IMR-90 (cell line): ENCODE data around the gene SEL1L3.

ENCODE experiments used
- CEBPB ChIP-seq: IDR thresholded peaks from 2 replicates; pipeline ENCODE4 v1.6.1; 2012; ENCODE audit warnings: low read depth, low read length, improper control_type of control experiment
- CHD1 ChIP-seq: IDR thresholded peaks from 2 replicates; pipeline ENCODE4 v1.6.1; 2012; ENCODE audit warnings: low read depth, low read length, improper control_type of control experiment
- CTCF ChIP-seq: conservative IDR thresholded peaks from 2 replicates; pipeline ENCODE4 v1.5.1; 2012; ENCODE audit warnings: mild to moderate bottlenecking, low read depth, low read length, improper control_type of control experiment
- ELK1 ChIP-seq: fragments of 150-350 bp; IDR thresholded peaks from 2 replicates; pipeline ENCODE4 v1.6.1; 2016; ENCODE audit warnings: low read depth, mild to moderate bottlenecking, low read length, moderate library complexity, borderline replicate concordance
- MAFK ChIP-seq: IDR thresholded peaks from 2 replicates; pipeline ENCODE4 v1.6.1; 2012; ENCODE audit warnings: low read depth, low read length, improper control_type of control experiment
- MAZ ChIP-seq: IDR thresholded peaks from 2 replicates; pipeline ENCODE4 v1.6.1; 2012; ENCODE audit warnings: low read depth, mild to moderate bottlenecking, low read length, improper control_type of control experiment, moderate library complexity, borderline replicate concordance
- MXI1 ChIP-seq: IDR thresholded peaks from 2 replicates; pipeline ENCODE4 v1.6.1; 2012; ENCODE audit warnings: low read depth, mild to moderate bottlenecking, low read length, moderate library complexity, borderline replicate concordance
- POLR2A ChIP-seq: IDR thresholded peaks from 2 replicates; pipeline ENCODE4 v1.6.1; 2012; ENCODE audit warnings: mild to moderate bottlenecking, low read depth, low read length
- RAD21 ChIP-seq: IDR thresholded peaks from 2 replicates; pipeline ENCODE4 v1.6.1; 2012; ENCODE audit warnings: low read length, improper control_type of control experiment
- RCOR1 ChIP-seq: IDR thresholded peaks from 2 replicates; pipeline ENCODE4 v1.6.1; 2012; ENCODE audit warnings: mild to moderate bottlenecking, low read length, improper control_type of control experiment; ENCODE audit not compliant: insufficient replicate concordance
- RFX5 ChIP-seq: IDR thresholded peaks from 2 replicates; pipeline ENCODE4 v1.8.0; 2012; ENCODE audit warnings: low read depth, mild to moderate bottlenecking, low read length, moderate library complexity
- SMC3 ChIP-seq: fragments of 150-350 bp; IDR thresholded peaks from 2 replicates; pipeline ENCODE4 v1.6.1; 2016; ENCODE audit warnings: low read depth, mild to moderate bottlenecking, antibody characterized with exemption, low read length, moderate library complexity

DNA sequence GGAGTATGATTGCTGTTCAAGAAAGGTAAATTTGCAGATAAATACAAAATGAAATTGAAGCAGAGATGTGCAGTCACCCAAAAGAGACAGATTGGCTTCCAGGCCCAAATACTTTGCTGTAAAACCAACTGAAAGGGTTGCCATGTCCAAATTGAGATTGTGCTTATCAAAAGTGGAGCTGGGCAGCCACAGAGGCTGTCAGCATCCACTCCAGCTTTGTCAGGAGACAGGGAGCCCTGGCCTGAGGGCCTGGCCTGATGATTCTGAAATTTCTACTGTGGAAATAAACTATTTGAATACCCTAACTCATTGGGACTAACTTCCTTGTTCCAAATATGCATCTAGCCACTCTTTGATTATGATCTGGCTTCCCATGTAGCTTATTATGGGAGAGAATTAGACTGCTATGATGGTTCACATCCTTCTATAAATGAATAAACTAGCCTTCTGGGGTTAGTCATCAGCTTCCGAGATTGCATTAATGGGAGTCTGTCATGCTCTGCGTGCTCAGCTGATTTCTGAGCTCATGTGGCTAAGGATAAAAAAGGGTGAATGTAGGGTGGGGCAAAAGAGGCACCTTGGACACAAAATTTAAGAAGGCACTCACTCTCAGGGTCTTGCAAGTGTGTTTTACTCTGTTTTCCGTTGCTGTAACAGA, 158.9 kb downstream of the SEL1L3 start:
- no peak for TF ChIP-seq POLR2A
- TF ChIP-seq RCOR1: no peak
- TF ChIP-seq CTCF: no peak
- no peak for TF ChIP-seq CEBPB
- TF ChIP-seq SMC3: no peak
- no peak for TF ChIP-seq ELK1
- no peak for TF ChIP-seq MXI1
- TF ChIP-seq MAZ: no peak
- TF ChIP-seq RAD21: no peak
- TF ChIP-seq RFX5: no peak
- TF ChIP-seq MAFK: no peak
- TF ChIP-seq CHD1: no peak
